Measurements from ENCODE around the gene RND2.

DNA sequence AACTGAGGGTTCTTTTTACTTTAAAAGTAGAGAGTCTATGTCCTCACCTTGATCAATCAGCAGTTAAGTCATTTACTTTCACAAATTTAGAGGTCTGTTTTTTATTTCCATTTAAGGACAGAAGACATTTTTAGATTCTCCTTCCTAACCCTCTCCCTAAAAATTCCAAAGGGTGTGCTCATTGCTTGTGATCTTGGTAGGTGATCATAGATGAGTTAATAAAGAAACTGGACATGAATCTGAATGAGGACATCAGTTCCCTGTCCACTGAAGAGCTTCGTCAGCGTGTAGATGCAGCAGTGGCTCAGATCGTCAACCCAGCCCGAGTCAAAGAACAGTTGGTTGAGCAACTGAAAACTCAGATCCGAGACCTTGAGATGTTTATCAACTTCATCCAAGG, 35.9 kb upstream of the RND2 start:
- TF ChIP-seq SUZ12 (IDR thresholded peaks at IDR 0.05) (no peak), ZNF384 (IDR thresholded peaks at IDR 0.05) (no peak), ELF4 (IDR thresholded peaks at IDR 0.05) (no peak)

All from HEK293T (cell line).